Brain microvascular endothelial cell (primary cell): Measurements from ENCODE around the gene NPAS2.

Experiments used
- DNase-seq: peaks from one replicate; pipeline ENCODE4 v3.0.0-alpha.2; 2020
- H3K27ac ChIP-seq: fragments of 250-450 bp; sonication (Bioruptor Pico); 2 replicates; pipeline ENCODE4 v1.5.1; 2020; ENCODE audit warnings: mild to moderate bottlenecking, moderate library complexity
- H3K27me3 ChIP-seq: fragments of 250-450 bp; sonication (Bioruptor Pico); replicated peaks from 2 replicates; pipeline ENCODE4 v1.5.1; 2020; ENCODE audit warnings: mild to moderate bottlenecking
- H3K36me3 ChIP-seq: fragments of 250-450 bp; sonication (Bioruptor Pico); replicated peaks from 2 replicates; pipeline ENCODE4 v1.5.1; 2020; ENCODE audit warnings: mild to moderate bottlenecking
- H3K4me3 ChIP-seq: 2 replicates; pipeline ENCODE4 v1.5.1; 2011; ENCODE audit warnings: low read depth, mild to moderate bottlenecking, control low read depth, low read length, moderate library complexity
- in situ Hi-C: cut with HindIII; loops from 2 replicates; pipeline ENCODE4 v1.10.0; 2017; ENCODE audit warnings: low sequenced_read_pairs, low pct_ligation_motif_present
- TF ChIP-seq, protein P1 (sequence below): IDR thresholded peaks from 2 replicates; pipeline ENCODE4 v1.5.1; 2011; ENCODE audit warnings: low read depth, mild to moderate bottlenecking, moderate library complexity, low read length, control low read depth, inconsistent platforms; ENCODE audit errors: missing control alignments

Gene NPAS2

DNA sequence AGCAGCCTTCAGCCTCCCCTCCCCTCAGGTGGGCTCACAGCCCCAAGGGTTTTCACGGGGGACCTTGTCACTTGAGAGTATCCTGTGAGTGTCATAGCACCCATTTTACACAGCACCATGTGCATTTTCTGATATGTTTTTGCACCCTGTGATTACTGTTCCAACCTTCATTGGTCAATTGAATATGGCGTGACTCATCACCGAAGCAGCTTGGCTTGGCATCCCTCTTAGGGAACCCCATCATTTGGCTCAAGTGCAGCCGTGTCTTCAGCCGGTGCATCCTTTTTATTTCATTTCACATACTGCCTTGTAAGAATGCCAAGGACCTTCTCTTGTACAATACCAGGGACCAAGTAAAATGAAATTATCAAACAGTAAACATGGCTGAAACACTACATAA, 57.6 kb downstream of the NPAS2 start:
- Histone ChIP-seq H3K4me3 (no peak overlapping the region), H3K27me3 (no peaks in the 10 kb centered on the region), H3K27ac (peak overlapping the region; percentile 53), H3K36me3 (peaks cover 2% of the 10 kb centered on the region)
- in situ Hi-C loops = no loop called here
- DNase-seq = peak; percentile 70
- TF ChIP-seq, protein P1, sequence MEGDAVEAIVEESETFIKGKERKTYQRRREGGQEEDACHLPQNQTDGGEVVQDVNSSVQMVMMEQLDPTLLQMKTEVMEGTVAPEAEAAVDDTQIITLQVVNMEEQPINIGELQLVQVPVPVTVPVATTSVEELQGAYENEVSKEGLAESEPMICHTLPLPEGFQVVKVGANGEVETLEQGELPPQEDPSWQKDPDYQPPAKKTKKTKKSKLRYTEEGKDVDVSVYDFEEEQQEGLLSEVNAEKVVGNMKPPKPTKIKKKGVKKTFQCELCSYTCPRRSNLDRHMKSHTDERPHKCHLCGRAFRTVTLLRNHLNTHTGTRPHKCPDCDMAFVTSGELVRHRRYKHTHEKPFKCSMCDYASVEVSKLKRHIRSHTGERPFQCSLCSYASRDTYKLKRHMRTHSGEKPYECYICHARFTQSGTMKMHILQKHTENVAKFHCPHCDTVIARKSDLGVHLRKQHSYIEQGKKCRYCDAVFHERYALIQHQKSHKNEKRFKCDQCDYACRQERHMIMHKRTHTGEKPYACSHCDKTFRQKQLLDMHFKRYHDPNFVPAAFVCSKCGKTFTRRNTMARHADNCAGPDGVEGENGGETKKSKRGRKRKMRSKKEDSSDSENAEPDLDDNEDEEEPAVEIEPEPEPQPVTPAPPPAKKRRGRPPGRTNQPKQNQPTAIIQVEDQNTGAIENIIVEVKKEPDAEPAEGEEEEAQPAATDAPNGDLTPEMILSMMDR = no peak

DNA sequence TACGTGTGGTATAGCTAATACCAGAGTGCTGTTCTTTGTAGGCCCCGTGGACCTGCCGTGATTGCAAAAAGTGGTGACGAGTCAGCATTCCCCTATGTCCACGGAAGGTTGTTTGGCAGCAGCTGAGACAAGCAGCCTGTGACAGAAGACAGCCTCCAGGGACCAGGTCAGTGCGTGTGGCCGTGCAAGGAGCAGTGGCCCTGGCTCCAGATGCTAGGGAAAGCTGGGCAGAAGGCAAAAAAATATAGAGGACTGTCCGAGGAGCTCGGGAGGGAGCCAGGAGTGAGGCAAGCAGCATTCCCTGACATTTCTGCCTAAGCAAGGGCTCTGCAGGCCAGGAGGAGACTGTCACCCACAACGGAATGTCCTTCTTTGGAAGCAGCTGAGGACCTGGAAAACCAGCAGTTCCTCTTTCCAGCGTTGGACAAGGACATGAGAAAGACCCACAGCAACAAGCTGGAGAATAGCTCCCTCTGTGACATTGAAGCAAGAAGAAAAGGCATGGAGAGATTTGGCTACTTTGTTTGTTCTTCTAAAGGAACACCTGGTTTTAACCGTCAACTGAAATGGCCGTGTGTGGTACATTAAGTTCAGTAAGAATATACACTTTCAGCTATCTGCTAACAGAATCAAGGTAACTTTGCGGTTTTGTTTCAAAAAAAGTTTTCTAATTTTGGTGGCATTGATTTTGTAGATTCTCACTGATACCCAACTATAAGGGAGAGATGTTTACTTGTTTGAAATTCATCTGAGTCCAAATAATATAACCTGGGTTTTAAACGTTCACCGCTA, 58.3 kb downstream of the NPAS2 start:
- Histone ChIP-seq H3K27ac (peak overlapping the region; percentile 53), H3K27me3 (no peaks in the 10 kb centered on the region), H3K4me3 (no peak overlapping the region), H3K36me3 (no peaks in the 10 kb centered on the region)
- DNase-seq = no peak
- TF ChIP-seq, protein P1 = no peak
- in situ Hi-C loops = no loop called here

DNA sequence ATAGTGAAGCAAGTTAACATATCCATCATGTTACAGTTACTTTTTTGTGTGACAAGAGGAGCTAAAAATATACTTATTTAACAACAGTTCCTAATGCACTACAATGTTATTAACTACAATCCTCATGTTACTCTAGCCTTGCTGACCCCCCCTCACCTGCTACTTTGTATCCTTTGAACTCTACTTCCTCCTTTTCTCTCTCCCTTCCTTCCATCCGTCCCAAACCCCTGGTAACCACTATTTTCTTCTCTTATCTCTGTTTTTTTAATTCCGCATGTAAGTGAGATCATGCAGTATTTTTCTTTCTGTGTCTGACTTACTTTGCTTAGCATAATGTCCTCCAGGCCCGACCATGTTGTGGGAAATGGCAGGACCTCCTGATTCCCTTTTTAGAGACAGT, 59.4 kb downstream of the NPAS2 start:
- DNase-seq = no peak
- TF ChIP-seq, protein P1 = no peak
- no peaks in the 10 kb centered on the region for H3K27me3 ChIP-seq
- peak overlapping the region; percentile 76 for H3K27ac ChIP-seq
- H3K4me3 ChIP-seq = no peak overlapping the region
- in situ Hi-C loops = no loop called here
- no peaks in the 10 kb centered on the region for H3K36me3 ChIP-seq

DNA sequence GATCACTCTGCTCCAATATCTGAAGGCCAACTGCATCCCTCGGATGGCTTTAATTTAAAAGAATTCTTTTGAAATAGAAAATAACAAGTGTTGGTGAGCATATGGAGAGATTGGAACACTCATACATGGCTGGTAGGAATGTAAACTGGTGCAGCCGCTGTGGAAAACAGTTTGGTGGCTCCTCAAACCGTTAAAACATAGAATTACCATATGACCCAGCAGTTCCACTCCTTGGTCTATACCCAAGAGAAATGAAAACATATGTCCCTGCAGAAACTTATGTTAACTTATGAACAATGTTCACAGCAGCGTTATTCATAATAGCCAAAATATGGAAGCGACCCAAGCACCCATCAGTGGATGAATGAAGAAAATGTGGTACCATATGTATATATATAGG, 60.1 kb downstream of the NPAS2 start:
- no peak for DNase-seq
- Histone ChIP-seq H3K27me3 (no peaks in the 10 kb centered on the region), H3K27ac (peak overlapping the region; percentile 76), H3K4me3 (no peak overlapping the region), H3K36me3 (no peaks in the 10 kb centered on the region)
- TF ChIP-seq, protein P1 = no peak
- in situ Hi-C loops = no loop called here

DNA sequence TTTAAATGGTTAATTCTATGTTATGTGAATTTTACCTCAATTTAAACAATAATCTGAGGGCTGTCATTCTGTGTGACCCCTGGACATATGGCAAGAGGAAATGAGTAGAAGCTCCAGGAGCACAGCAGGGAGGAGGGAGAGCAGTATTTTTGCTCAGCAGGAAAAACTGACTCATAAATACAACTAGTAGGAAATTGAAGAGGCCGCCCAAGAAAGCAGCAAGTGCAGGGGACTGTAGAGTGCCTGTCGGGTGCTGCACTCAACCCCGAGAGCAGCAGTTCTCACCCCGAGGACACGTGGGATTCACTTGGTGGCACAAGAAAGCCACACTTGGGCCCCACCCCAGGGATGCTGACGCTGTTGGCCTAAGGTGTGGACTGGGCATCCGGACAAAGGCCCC, 60.8 kb downstream of the NPAS2 start:
- peak; percentile 72 for DNase-seq
- Histone ChIP-seq H3K36me3 (no peaks in the 10 kb centered on the region), H3K4me3 (no peak overlapping the region), H3K27ac (peak overlapping the region; percentile 19), H3K27me3 (no peaks in the 10 kb centered on the region)
- TF ChIP-seq, protein P1 = no peak
- in situ Hi-C loops = no loop called here
